ENCODE measurements around the gene YTHDF1.

The YTHDF1 gene

GRCh38 chr20:63206878-63207277 lies 9.1 kb downstream of the YTHDF1 start:
- no peak for DNase-seq

- no peak for DNase-seq
These were observed 10.0 kb downstream of the YTHDF1 start for GRCh38 chr20:63205896-63206295.

- DNase-seq: no peak
These were observed 11.6 kb downstream of the YTHDF1 start for GRCh38 chr20:63204362-63204761.

GRCh38 chr20:63202811-63203526 lies 13.0 kb downstream of the YTHDF1 start:
- DNase-seq: no peak

GRCh38 chr20:63202021-63202420 lies 13.9 kb downstream of the YTHDF1 start:
- DNase-seq: no peak

- no peak for DNase-seq
These were observed 17.3 kb downstream of the YTHDF1 start for GRCh38 chr20:63198606-63199005.

- no peak for DNase-seq
These were observed 19.0 kb downstream of the YTHDF1 start for GRCh38 chr20:63196768-63197470.

GRCh38 chr20:63194797-63195173 lies 21.1 kb downstream of the YTHDF1 start:
- DNase-seq: no peak

- no peak for DNase-seq
These were observed 21.7 kb downstream of the YTHDF1 start for GRCh38 chr20:63194007-63194796.

GRCh38 chr20:63192721-63193120 lies 23.2 kb downstream of the YTHDF1 start:
- no peak for DNase-seq

- no peak for DNase-seq
These were observed 24.5 kb downstream of the YTHDF1 start for GRCh38 chr20:63191400-63191799.

GRCh38 chr20:63190828-63191227 lies 25.1 kb downstream of the YTHDF1 start:
- no peak for DNase-seq

GRCh38 chr20:63189846-63190559 lies 25.9 kb downstream of the YTHDF1 start:
- DNase-seq: no peak

GRCh38 chr20:63189322-63189642 lies 26.6 kb downstream of the YTHDF1 start:
- no peak for DNase-seq

GRCh38 chr20:63188641-63189321 lies 27.1 kb downstream of the YTHDF1 start:
- DNase-seq: no peak

GRCh38 chr20:63188159-63188442 lies 27.8 kb downstream of the YTHDF1 start:
- no peak for DNase-seq

- DNase-seq: no peak
These were observed 28.4 kb downstream of the YTHDF1 start for GRCh38 chr20:63187338-63188158.

- DNase-seq: no peak
These were observed 29.2 kb downstream of the YTHDF1 start for GRCh38 chr20:63186528-63187316.

- DNase-seq: no peak
These were observed 29.8 kb downstream of the YTHDF1 start for GRCh38 chr20:63186084-63186483.

- DNase-seq: no peak
These were observed 30.6 kb downstream of the YTHDF1 start for GRCh38 chr20:63185215-63185796.

All from retina (tissue), 1 donor.